ENCODE data around the gene ATP2A3. TPM values are rescaled to one million over a fixed set of nuclear protein-coding genes. Genes with fewer than 3 reads are reported as not detected.

The ATP2A3 gene
- total and polyA plus RNA-seq, 2 donors (not counting 3 experiments of a cell fraction or from before 2014, with no cell fraction given) = 0.37 to 0.55 TPM

DNA sequence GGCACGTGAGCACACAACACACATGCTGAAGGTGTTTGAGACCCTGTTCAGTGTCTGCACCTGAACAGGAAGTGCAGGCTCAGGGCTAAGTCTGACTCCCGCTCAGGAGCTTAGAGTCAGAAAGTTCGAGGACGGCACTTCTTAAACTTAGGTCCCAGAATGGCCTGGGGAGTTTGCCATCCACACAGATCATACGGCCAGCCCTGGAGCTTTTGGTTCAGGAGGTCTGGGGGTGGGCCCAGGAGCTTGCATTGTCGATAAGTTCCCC, 67.3 kb downstream of the ATP2A3 start:
- no peak for FAIRE-seq
- no peak overlapping the region for H2AFZ ChIP-seq (ENCODE audit: low read depth, low read length)
- CTCF ChIA-PET = interaction anchor here (1.3 to 9.2 kb wide), 2 partner anchors 16 to 32 kb away, joined by 6 to 82 read pairs; no protein-coding TSS in a partner anchor

DNA sequence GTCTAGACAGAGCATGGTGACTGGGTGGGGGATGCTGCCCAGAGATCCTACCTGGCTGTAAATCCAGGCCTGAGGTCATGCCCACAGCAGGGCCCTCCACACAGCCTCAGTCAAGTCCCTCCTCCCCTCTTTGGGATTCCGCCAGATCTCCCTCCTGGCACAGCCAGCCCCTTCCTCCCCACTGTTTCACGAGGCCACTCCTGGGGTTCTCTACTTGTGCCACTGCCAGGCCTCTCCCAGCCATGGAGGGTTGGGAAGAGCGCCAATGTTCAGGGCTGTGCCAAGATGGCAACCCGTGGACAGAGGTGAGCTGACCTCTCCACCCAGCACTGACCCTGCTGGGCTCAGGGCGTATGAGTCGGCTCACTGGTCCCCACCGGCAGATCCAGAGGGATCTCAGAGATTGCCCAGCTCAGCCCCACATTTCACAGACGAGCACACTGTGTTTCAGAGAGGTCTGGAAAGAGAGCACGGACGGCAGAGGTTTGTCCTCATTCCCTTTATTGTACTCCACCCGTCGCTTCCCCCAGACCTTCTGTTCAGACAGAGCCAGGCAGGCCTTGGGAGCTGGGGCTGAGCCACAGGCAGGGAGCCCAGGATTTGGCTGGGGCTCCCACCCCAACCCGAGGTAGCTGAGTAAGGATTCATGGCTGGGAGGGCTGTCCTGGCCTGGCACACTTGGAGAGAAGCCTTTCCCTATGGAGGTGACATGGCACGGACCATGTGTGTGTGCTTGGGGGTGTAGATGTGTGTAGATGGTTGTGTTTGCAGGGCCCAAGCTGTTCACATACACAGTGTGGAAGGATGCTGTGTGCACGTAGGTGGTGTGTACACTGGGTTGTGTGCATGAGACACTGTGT, 67.9 kb downstream of the ATP2A3 start:
- Histone ChIP-seq H3K9ac (replicated peaks; ENCODE audit: extremely low read depth, insufficient read depth, low read length) (no peak overlapping the region), H3K27ac (ENCODE audit: insufficient read depth, low read depth, low read length) (no peak overlapping the region), H3K9me1 (replicated peaks; ENCODE audit: control insufficient read depth, extremely low read depth, insufficient read depth, low read length) (no peaks in the 10 kb centered on the region), H3K27me3 (ENCODE audit: control insufficient read depth in 2 of 2, insufficient read depth in 2 of 2, low read length in 2 of 2) (no peaks in the 10 kb centered on the region), H3K36me3 (ENCODE audit: control insufficient read depth in 2 of 2, extremely low read depth in 1 of 2, insufficient read depth in 2 of 2, low read length in 2 of 2) (no peaks in the 10 kb centered on the region), H3K4me1 (ENCODE audit: control insufficient read depth, extremely low read depth, insufficient read depth, low read length) (peaks cover 26% of the 10 kb centered on the region), H3K9me3 (replicated peaks; ENCODE audit: control insufficient read depth, insufficient read depth, low read length) (no peaks in the 10 kb centered on the region), H3K4me2 (ENCODE audit: insufficient read depth, low read length) (no peak overlapping the region), H2AFZ (ENCODE audit: low read depth, low read length) (no peak overlapping the region), H4K20me1 (replicated peaks; ENCODE audit: control insufficient read depth, extremely low read depth, insufficient read depth, low read length) (no peaks in the 10 kb centered on the region), H3K79me2 (ENCODE audit: control insufficient read depth, insufficient read depth, low read length) (no peaks in the 10 kb centered on the region), H3K4me3 (replicated peaks in 1 of 3; ENCODE audit: insufficient read depth in 1 of 3, low read depth in 1 of 3, low read length in 3 of 3) (no peak overlapping the region)
- no TSS peak for BruUV-seq (replicated peaks)
- no peak for FAIRE-seq
- DNase-seq (ENCODE audit: low read depth, low spot score) = no peak
- ChIA-PET CTCF (interaction anchor here (1.3 to 9.2 kb wide), 2 partner anchors 16 to 31 kb away, joined by 6 to 82 read pairs; no protein-coding TSS in a partner anchor), POLR2A (no interaction called here)
- TF ChIP-seq, protein P1, sequence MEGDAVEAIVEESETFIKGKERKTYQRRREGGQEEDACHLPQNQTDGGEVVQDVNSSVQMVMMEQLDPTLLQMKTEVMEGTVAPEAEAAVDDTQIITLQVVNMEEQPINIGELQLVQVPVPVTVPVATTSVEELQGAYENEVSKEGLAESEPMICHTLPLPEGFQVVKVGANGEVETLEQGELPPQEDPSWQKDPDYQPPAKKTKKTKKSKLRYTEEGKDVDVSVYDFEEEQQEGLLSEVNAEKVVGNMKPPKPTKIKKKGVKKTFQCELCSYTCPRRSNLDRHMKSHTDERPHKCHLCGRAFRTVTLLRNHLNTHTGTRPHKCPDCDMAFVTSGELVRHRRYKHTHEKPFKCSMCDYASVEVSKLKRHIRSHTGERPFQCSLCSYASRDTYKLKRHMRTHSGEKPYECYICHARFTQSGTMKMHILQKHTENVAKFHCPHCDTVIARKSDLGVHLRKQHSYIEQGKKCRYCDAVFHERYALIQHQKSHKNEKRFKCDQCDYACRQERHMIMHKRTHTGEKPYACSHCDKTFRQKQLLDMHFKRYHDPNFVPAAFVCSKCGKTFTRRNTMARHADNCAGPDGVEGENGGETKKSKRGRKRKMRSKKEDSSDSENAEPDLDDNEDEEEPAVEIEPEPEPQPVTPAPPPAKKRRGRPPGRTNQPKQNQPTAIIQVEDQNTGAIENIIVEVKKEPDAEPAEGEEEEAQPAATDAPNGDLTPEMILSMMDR (IDR thresholded peaks at IDR 0.05; ENCODE audit: extremely low read depth in 1 of 2, insufficient read depth in 1 of 2, low read depth in 1 of 2, low read length in 2 of 2) = no peak
- TF ChIP-seq GATA2 (IDR thresholded peaks at IDR 0.05; ENCODE audit: insufficient read depth, insufficient read length, low read depth, low read length) (no peak), POLR2A (IDR thresholded peaks at IDR 0.05; ENCODE audit: low read depth, low read length) (no peak), EZH2 (IDR thresholded peaks at IDR 0.05; ENCODE audit: borderline replicate concordance, low read depth, low read length, severe bottlenecking) (no peak), JUN (IDR thresholded peaks at IDR 0.05; ENCODE audit: borderline replicate concordance, insufficient read depth, insufficient read length, low read depth) (no peak), FOS (IDR thresholded peaks at IDR 0.05; ENCODE audit: borderline replicate concordance, insufficient read depth, low read length) (no peak), MAX (IDR thresholded peaks at IDR 0.05; ENCODE audit: insufficient read depth, insufficient read length) (no peak), POLR2AphosphoS5 (IDR thresholded peaks at IDR 0.05; ENCODE audit: insufficient read depth, low read depth, low read length) (no peak), MYC (IDR thresholded peaks at IDR 0.05; ENCODE audit: low read depth, low read length) (no peak)
- dilution Hi-C loops (cut with MboI; ENCODE audit: extremely low pct_ligation_motif_present, low sequenced_read_pairs) (no loop called here), intact Hi-C loops (cut with micrococcal nuclease) (no loop called here)

More for the DNA sequence above, 67.3 kb downstream of the ATP2A3 start:
- Histone ChIP-seq H3K27me3 (ENCODE audit: control insufficient read depth in 2 of 2, insufficient read depth in 2 of 2, low read length in 2 of 2) (no peaks in the 10 kb centered on the region), H3K9me3 (replicated peaks; ENCODE audit: control insufficient read depth, insufficient read depth, low read length) (no peaks in the 10 kb centered on the region), H3K36me3 (ENCODE audit: control insufficient read depth in 2 of 2, extremely low read depth in 1 of 2, insufficient read depth in 2 of 2, low read length in 2 of 2) (no peaks in the 10 kb centered on the region), H3K4me2 (ENCODE audit: insufficient read depth, low read length) (no peak overlapping the region), H3K9me1 (replicated peaks; ENCODE audit: control insufficient read depth, extremely low read depth, insufficient read depth, low read length) (no peaks in the 10 kb centered on the region), H3K27ac (ENCODE audit: insufficient read depth, low read depth, low read length) (no peak overlapping the region), H3K4me3 (replicated peaks in 1 of 3; ENCODE audit: insufficient read depth in 1 of 3, low read depth in 1 of 3, low read length in 3 of 3) (no peak overlapping the region), H3K79me2 (ENCODE audit: control insufficient read depth, insufficient read depth, low read length) (no peaks in the 10 kb centered on the region), H3K4me1 (ENCODE audit: control insufficient read depth, extremely low read depth, insufficient read depth, low read length) (peaks cover 21% of the 10 kb centered on the region), H3K9ac (replicated peaks; ENCODE audit: extremely low read depth, insufficient read depth, low read length) (no peak overlapping the region), H4K20me1 (replicated peaks; ENCODE audit: control insufficient read depth, extremely low read depth, insufficient read depth, low read length) (no peaks in the 10 kb centered on the region)
- intact Hi-C loops (cut with micrococcal nuclease) (no loop called here), dilution Hi-C loops (cut with MboI; ENCODE audit: extremely low pct_ligation_motif_present, low sequenced_read_pairs) (no loop called here)
- POLR2A ChIA-PET = no interaction called here
- no TSS peak for BruUV-seq (replicated peaks)
- no peak for TF ChIP-seq MYC (IDR thresholded peaks at IDR 0.05; ENCODE audit: low read depth, low read length)
- TF ChIP-seq, protein P1 (IDR thresholded peaks at IDR 0.05; ENCODE audit: extremely low read depth in 1 of 2, insufficient read depth in 1 of 2, low read depth in 1 of 2, low read length in 2 of 2) = no peak
- no peak for DNase-seq (ENCODE audit: low read depth, low spot score)
